ENCODE results near the gene NCOR1. TPM values are rescaled to one million over a fixed set of nuclear protein-coding genes. Genes with fewer than 3 reads are reported as not detected.
"Not testable (repeated sequence)": the region's sequence is repeated elsewhere in the genome, so short reads cannot be mapped to it uniquely, and the experiment has no call there.

Gene NCOR1
- total RNA-seq, 1 experiment from 2014 or later = 83.8 TPM

DNA sequence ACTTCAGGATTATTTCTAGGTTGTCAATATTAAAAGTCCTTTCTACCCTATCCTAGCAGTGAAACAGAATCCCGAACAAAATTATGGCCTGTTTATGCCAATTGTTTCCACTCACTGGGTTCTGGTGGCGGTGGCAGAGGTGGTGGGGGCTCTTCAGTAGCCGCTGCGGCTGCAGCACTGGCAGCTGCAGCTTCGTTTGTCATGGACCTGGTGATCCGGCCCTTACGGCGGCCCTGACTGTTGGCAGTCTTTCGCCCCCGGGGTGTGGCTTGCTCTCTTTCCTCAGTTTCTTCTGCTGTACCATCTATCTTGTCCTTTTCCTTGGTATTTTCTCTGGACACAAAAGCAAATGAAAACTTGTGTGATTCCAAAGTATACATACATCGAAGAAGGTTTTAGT, 94.4 kb downstream of the NCOR1 start:
- in situ Hi-C loops (cut with HindIII; ENCODE audit: low pct_unique_long_range_greater_than_20kb, low sequenced_read_pairs) (no loop called here), intact Hi-C loops (cut with micrococcal nuclease; ENCODE audit: unreplicated experiment) (no loop called here)
- no peak for ATAC-seq
- Histone ChIP-seq H3K9me3 (ENCODE audit: control insufficient read depth, insufficient read depth, low read depth, low read length) (no peaks in the 10 kb centered on the region), H3K36me3 (ENCODE audit: control insufficient read depth, insufficient read depth, low read length) (peaks cover 29% of the 10 kb centered on the region), H3K4me1 (ENCODE audit: control insufficient read depth, insufficient read depth, low read length) (peaks cover 5% of the 10 kb centered on the region; the same call in 1 of the 2 replicates), H3K27ac (ENCODE audit: low read length) (no peak overlapping the region), H3K27me3 (ENCODE audit: control insufficient read depth, insufficient read depth, low read length) (no peaks in the 10 kb centered on the region), H3K4me3 (ENCODE audit: low read depth in 2 of 2, low read length in 2 of 2) (no peak overlapping the region)
- TF ChIP-seq, protein P1, sequence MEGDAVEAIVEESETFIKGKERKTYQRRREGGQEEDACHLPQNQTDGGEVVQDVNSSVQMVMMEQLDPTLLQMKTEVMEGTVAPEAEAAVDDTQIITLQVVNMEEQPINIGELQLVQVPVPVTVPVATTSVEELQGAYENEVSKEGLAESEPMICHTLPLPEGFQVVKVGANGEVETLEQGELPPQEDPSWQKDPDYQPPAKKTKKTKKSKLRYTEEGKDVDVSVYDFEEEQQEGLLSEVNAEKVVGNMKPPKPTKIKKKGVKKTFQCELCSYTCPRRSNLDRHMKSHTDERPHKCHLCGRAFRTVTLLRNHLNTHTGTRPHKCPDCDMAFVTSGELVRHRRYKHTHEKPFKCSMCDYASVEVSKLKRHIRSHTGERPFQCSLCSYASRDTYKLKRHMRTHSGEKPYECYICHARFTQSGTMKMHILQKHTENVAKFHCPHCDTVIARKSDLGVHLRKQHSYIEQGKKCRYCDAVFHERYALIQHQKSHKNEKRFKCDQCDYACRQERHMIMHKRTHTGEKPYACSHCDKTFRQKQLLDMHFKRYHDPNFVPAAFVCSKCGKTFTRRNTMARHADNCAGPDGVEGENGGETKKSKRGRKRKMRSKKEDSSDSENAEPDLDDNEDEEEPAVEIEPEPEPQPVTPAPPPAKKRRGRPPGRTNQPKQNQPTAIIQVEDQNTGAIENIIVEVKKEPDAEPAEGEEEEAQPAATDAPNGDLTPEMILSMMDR (IDR thresholded peaks at IDR 0.05) = no peak
- TF ChIP-seq TCF7L2 (IDR thresholded peaks at IDR 0.05; ENCODE audit: low read depth, low read length) = no peak
- TF ChIP-seq, protein P2, sequence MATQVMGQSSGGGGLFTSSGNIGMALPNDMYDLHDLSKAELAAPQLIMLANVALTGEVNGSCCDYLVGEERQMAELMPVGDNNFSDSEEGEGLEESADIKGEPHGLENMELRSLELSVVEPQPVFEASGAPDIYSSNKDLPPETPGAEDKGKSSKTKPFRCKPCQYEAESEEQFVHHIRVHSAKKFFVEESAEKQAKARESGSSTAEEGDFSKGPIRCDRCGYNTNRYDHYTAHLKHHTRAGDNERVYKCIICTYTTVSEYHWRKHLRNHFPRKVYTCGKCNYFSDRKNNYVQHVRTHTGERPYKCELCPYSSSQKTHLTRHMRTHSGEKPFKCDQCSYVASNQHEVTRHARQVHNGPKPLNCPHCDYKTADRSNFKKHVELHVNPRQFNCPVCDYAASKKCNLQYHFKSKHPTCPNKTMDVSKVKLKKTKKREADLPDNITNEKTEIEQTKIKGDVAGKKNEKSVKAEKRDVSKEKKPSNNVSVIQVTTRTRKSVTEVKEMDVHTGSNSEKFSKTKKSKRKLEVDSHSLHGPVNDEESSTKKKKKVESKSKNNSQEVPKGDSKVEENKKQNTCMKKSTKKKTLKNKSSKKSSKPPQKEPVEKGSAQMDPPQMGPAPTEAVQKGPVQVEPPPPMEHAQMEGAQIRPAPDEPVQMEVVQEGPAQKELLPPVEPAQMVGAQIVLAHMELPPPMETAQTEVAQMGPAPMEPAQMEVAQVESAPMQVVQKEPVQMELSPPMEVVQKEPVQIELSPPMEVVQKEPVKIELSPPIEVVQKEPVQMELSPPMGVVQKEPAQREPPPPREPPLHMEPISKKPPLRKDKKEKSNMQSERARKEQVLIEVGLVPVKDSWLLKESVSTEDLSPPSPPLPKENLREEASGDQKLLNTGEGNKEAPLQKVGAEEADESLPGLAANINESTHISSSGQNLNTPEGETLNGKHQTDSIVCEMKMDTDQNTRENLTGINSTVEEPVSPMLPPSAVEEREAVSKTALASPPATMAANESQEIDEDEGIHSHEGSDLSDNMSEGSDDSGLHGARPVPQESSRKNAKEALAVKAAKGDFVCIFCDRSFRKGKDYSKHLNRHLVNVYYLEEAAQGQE (IDR thresholded peaks at IDR 0.05; ENCODE audit: insufficient read depth in 1 of 2, low read depth in 2 of 2, low read length in 1 of 2) = no peak
- no peak for TF ChIP-seq POLR2AphosphoS5 (IDR thresholded peaks at IDR 0.05; ENCODE audit: low read depth, low read length)
- no peak for TF ChIP-seq SIN3A (IDR thresholded peaks at IDR 0.05; ENCODE audit: borderline replicate concordance, insufficient read depth, low read depth, low read length)
- ChIA-PET CTCF (no interaction called here), POLR2A (no interaction called here)
- no TSS peak for BruUV-seq (replicated peaks)
- no peak for DNase-seq (ENCODE audit: low read depth, low spot score)

DNA sequence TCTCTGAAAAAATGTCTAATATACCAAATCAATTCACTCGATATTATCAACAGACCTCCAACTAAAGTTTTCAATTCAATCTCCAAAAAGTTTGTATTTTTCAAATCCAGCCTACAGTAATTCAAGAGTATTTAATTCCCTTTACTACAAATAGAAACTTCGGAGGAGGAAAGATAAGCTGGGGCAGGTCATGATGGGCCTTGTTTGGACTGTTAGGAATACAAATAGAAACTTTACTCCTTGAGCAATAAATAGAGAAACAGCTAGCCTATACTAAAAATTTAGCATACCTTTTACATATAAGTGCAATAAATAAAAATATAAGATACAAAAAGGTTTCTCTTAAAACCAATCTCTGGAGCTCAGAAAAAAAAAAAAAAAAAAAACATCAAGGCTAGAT, 98.2 kb downstream of the NCOR1 start:
- Histone ChIP-seq H3K27ac (ENCODE audit: low read length) (no peak overlapping the region), H3K9me3 (ENCODE audit: control insufficient read depth, insufficient read depth, low read depth, low read length) (no peaks in the 10 kb centered on the region), H3K36me3 (ENCODE audit: control insufficient read depth, insufficient read depth, low read length) (peaks cover 24% of the 10 kb centered on the region), H3K4me1 (ENCODE audit: control insufficient read depth, insufficient read depth, low read length) (no peaks in the 10 kb centered on the region), H3K4me3 (ENCODE audit: low read depth in 2 of 2, low read length in 2 of 2) (no peak overlapping the region), H3K27me3 (ENCODE audit: control insufficient read depth, insufficient read depth, low read length) (no peaks in the 10 kb centered on the region)
- no peak for DNase-seq (ENCODE audit: low read depth, low spot score)
- CTCF ChIA-PET = no interaction called here
- in situ Hi-C loops (cut with HindIII; ENCODE audit: low pct_unique_long_range_greater_than_20kb, low sequenced_read_pairs) = no loop called here
- TF ChIP-seq, protein P2 (IDR thresholded peaks at IDR 0.05; ENCODE audit: insufficient read depth in 1 of 2, low read depth in 2 of 2, low read length in 1 of 2) = no peak
- TF ChIP-seq SIN3A (IDR thresholded peaks at IDR 0.05; ENCODE audit: borderline replicate concordance, insufficient read depth, low read depth, low read length) = no peak
- no TSS peak for BruUV-seq (replicated peaks)
- POLR2A ChIA-PET = no interaction called here
- intact Hi-C loops (cut with micrococcal nuclease; ENCODE audit: unreplicated experiment) = no loop called here
- no peak for ATAC-seq

DNA sequence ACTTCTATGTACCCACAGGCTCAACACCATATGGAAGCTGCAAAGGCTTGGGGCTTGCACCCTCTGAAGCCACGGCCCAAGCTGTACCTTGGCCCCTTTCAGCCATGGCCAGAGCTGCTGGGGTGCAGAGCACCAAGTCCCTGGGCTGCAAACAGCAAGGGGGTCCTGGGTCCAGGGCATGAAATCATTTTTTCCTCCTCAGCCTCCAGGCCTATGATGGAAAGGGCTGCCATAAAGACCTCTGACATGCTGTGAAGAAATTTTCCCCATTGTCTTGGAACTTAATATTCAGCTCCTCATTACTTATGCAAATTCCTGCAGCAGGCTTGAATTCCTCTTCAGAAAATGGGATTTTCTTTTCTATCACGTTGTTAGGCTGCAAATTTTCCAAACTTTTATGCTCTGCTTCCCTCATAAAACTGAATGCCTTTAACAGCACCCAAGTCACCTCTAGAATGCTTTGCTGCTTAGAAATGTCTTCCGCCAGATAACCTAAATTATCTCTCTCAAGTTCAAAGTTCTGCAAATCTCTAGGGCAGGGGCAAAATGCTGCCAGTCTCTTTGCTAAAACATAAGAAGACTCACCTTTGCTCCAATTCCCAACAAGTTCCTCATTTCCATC, 100.1 kb downstream of the NCOR1 start:
- POLR2A ChIA-PET; H3K4me3 ChIP-seq (ENCODE audit: low read depth in 2 of 2, low read length in 2 of 2); intact Hi-C loops (cut with micrococcal nuclease; ENCODE audit: unreplicated experiment); in situ Hi-C loops (cut with HindIII; ENCODE audit: low pct_unique_long_range_greater_than_20kb, low sequenced_read_pairs); CTCF ChIA-PET; H3K4me1 ChIP-seq (ENCODE audit: control insufficient read depth, insufficient read depth, low read length); DNase-seq (ENCODE audit: low read depth, low spot score); ATAC-seq; H3K27ac ChIP-seq (ENCODE audit: low read length); H3K9me3 ChIP-seq (ENCODE audit: control insufficient read depth, insufficient read depth, low read depth, low read length); H3K27me3 ChIP-seq (ENCODE audit: control insufficient read depth, insufficient read depth, low read length): not testable (repeated sequence)
- TSS peak; percentile 38 for BruUV-seq (replicated peaks)
- H3K36me3 ChIP-seq (ENCODE audit: control insufficient read depth, insufficient read depth, low read length) = peaks cover 19% of the 10 kb centered on the region
